GM13977 (cell line): ENCODE data around the gene CTTNBP2.

Experiments
- DNase-seq: peaks from one replicate; pipeline ENCODE4 v3.0.0; 2012; ENCODE audit warnings: low spot score
- in situ Hi-C: fragments of 300-500 bp; cut with MboI; formaldehyde crosslinking; loops from one replicate; pipeline ENCODE4 v1.12.0; 2022; ENCODE audit warnings: low sequenced_read_pairs, low pct_unique_long_range_greater_than_20kb, mixed read lengths, inconsistent platforms; ENCODE audit not compliant: unreplicated experiment
- TF ChIP-seq, protein P1 (sequence below): IDR thresholded peaks from 2 replicates; pipeline ENCODE4 v1.5.1; 2012; ENCODE audit warnings: mild to moderate bottlenecking, control low read depth; ENCODE audit not compliant: insufficient read depth; ENCODE audit errors: extremely low read depth, missing control alignments

CTTNBP2 gene

DNA sequence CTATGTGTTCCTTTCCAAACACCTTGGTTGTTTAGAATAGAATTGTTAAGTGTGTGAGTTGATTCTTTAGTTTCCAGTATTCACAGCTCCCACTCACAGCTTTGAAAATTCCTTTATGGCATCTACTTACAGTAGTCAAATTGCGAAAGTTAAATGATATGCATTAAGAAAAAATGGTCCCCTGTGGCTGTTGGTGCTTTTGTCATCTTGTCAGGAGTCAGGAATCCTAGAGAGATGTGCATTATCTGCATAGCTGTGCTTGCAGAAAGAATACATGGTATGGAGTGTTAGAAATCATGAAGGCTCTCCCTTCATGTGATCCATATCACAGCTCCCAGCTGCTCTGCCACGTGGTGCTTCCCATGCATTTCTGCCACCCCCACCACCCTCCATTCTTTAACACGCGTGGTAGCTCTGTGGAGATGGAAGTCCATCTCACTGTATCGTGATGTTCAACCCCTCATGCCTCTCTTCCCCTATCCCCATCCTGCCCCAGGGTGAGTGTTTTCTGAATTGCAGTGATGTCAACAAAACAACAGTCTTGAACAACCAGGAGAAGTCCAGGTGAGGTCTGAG, 29.2 kb upstream of the CTTNBP2 start:
- in situ Hi-C loops, result no loop called here
- TF ChIP-seq, protein P1, sequence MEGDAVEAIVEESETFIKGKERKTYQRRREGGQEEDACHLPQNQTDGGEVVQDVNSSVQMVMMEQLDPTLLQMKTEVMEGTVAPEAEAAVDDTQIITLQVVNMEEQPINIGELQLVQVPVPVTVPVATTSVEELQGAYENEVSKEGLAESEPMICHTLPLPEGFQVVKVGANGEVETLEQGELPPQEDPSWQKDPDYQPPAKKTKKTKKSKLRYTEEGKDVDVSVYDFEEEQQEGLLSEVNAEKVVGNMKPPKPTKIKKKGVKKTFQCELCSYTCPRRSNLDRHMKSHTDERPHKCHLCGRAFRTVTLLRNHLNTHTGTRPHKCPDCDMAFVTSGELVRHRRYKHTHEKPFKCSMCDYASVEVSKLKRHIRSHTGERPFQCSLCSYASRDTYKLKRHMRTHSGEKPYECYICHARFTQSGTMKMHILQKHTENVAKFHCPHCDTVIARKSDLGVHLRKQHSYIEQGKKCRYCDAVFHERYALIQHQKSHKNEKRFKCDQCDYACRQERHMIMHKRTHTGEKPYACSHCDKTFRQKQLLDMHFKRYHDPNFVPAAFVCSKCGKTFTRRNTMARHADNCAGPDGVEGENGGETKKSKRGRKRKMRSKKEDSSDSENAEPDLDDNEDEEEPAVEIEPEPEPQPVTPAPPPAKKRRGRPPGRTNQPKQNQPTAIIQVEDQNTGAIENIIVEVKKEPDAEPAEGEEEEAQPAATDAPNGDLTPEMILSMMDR, result no peak
- DNase-seq, result no peak

DNA sequence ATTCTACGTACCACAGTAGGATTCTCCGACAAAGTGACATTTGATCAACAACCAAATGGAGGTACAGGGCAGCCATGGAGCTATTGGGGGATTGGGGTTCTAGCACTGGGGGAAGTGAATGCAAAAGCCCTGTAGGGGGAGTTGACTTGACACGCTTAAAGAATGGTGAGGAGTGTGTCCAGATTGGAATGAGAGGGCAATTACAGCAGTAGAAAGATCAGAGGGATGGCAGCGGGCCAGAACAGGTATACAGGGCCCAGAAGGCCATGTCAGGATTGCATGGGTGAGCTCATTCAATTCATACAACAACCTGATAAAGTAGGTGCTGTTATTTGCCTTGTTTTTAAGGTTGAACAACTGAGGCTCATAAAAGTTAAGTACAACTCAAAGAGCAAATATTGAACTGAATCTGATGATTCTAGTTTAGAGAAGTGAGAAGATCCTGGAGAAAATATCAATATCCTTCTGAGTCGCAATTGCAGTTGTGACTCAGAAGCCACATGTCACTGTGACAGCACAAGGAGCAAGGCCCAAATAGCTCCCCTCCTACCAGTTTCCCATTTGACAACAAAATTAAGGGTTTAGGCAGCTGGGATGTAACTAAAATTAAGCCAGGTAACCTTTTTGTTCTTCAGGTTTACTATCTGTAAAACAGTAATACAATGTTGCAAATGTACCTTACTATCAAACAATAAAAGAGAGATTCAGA, 28.0 kb upstream of the CTTNBP2 start:
- in situ Hi-C loops, result no loop called here
- DNase-seq, result no peak
- TF ChIP-seq, protein P1, result no peak

DNA sequence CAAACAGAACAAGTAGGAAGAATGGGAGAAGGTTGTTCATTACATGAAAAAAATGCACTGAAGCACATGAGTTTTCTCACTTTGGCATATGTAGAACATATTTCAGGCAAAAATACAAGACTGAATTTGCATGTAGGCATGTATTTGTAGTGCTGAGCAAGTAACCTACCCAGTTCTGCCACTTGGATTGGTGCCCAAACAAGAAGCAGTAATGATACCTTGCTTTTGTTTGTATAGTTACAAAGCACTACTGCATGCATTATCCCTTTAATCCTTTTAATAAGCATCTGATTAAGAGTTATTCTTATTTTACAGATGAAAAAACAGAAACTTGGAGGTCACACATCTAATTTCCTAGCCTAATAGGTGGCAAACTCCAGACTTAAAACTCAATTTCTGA, 23.1 kb upstream of the CTTNBP2 start:
- no peak for DNase-seq
- in situ Hi-C loops, result no loop called here
- TF ChIP-seq, protein P1, result no peak

DNA sequence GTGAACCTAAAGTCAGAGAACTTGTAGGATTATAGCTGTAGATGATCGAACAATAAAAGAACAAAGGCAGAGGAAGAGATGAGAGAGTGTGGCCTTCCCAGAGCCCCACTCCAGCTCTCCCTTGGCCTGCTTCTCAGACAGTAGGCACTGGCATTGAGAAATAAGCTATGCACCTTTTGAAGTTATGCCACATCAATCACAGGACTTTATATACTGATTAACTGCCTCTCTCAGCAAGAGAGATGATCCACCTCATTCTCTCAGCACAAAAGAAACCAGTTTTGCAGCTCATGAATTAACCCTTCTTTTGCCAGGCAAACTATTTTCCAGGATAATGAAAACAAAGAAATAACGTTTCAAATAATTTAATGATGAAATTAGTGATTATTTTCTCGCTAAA, 22.0 kb upstream of the CTTNBP2 start:
- TF ChIP-seq, protein P1, result no peak
- no peak for DNase-seq
- in situ Hi-C loops, result no loop called here

DNA sequence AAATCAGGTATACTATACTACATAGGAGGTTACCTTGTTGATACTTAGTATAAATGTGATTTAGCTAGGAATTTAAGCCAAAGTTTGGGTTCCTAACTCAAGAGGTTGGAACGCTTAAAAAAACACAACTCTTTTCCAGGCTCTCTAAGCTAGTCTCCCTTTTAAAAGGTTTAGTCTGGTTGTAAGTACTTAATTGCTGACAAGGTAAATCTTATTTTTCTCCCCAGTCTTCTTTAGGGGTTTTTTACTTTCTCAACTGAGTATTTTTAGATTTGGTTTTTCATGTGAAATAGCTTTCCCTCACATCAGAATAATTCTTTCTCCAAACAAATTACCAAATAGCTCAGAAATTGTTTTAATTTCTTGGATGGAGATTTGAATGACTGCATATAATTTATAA, 20.8 kb upstream of the CTTNBP2 start:
- in situ Hi-C loops, result no loop called here
- DNase-seq, result no peak
- TF ChIP-seq, protein P1, result no peak

DNA sequence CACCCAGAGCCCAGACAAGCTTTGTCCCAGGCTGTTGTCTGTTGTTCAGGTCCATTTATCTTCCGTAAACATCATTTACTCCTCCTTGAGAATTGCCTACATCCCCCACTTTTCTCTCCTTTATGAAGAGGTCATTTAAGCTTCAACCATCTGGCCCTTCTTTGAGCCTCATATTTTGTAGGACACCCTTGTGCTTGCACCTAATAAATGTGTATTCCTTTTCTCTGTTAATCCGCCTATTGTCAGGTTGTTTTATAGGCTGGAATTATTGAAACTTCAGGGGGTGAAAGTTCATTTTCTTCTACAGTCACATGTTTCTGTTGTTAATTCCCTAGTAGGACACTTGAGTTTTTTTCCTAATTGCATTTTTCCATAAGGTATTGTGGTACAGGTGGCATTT, 19.6 kb upstream of the CTTNBP2 start:
- no peak for DNase-seq
- in situ Hi-C loops, result no loop called here
- TF ChIP-seq, protein P1, result no peak
